ENCODE measurements around the gene KLRG1.

The KLRG1 gene

DNA sequence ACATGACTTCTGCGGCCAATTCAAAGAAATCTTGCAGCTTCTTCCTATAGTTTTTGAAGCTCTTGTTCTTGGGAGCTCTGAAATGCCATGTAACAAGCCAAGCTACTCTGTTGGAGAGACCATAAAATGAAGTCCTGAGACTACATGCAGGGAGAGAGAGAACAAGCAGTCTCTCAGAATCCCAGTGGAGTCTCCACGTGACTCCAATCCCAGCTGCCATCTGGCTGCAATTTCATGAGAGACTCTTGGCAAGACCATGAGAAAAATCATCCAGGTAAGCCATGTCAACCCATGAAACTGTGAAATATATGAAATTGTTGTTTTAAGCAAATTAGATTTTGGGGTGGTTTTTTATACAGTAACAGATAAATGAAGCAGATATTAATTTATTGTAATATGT, 54.4 kb downstream of the KLRG1 start:
- ATAC-seq = no peak
- DNase-seq = no peak

DNA sequence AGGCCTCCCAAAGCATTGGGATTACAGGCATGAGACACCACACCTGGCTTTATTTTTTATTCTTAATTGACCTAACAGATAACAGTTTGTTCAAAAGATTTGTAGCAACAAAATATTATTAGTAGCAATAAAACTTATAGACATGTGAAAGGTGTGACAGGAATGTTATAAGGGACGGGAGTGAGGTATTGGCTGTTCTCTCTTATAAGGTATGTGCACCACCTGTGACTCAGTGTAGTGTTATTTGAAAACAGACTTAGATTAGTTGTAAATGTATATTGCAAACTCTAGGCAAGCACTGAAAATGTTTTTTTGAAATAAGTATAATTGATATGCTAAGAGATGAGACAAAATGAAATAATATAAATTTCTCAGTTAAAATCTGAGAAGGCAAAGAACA, 57.8 kb downstream of the KLRG1 start:
- DNase-seq (no peak), ATAC-seq (no peak)

DNA sequence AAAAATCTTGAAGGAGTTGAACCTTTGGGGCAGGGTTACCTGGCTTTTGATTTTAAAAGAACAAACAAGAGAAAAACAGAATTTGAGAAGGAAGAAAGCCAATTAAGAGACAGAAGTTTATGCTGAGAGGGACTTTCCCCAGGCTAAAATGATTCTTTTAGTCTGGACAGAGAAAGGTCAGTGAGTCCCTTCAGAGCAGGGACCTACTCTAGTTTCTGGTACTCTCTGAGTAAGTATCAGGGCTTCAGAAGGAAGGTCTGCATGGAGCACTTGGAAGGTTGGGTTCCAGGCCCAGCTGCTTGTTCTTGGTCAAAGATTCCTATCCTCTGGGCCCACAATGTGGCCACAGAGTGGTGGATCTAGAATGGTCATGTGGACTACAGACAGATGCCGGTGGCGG, 59.6 kb downstream of the KLRG1 start:
- DNase-seq (no peak), ATAC-seq (no peak)

DNA sequence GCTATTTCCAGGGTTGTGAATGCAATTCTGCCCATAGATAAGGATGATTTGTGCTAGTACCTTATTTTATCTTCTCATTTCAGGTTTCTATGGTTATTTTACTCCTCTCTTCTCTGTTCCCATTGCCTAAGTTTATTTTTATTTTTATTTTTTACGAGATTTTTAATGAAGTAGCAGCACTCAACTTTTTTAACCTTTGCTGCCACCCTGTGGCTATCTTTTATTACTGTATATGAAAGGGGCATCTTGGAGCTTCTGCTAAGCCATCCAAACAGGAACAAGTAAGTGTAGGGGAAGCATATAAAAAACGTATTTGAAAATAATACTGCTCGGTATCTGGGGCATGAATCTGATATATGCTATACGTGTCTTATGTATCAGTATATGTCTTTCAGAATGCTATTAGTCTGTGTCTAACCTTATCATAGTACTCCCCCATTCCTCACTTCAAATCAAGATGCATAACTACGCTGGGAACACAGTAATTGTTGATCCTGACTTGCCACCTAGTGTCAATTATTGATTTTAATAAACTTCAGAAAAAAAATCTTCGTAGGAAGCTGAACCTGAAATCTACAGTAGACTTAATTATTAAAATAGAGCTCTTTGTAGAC, 60.3 kb downstream of the KLRG1 start:
- ATAC-seq (peak; percentile 77), DNase-seq (no peak)

DNA sequence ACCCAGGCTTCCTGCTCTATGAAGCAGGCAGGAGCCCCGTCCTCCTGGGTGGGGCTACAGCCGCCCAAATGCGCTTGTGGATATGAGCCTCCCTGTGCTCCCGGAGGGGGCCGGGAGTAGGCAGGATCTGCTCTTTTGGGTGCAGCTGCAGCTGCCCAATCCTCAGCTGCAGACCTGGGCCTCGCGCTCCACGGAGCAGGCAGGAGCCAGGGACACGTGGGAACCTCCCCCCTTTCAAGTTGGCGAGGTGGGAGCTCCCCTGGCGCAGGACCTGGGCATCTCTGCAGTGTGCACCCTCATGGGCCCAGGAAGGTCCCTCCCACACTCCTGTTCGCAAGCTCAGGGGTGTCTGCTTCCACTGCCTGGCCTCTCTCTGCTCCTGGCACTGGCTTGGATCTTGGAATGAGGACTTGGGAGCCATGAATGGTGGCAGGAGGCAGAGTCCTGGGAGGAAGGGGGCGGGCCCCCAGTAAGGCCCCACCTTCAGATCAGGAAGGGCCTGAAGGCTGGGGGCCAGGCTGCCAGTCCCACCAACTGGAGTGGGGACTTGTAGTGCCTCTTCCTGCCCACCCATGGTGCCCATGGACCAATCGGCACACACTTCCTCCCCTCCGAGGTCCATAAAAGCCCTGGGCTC, 61.3 kb downstream of the KLRG1 start:
- no peak for ATAC-seq
- DNase-seq = no peak

DNA sequence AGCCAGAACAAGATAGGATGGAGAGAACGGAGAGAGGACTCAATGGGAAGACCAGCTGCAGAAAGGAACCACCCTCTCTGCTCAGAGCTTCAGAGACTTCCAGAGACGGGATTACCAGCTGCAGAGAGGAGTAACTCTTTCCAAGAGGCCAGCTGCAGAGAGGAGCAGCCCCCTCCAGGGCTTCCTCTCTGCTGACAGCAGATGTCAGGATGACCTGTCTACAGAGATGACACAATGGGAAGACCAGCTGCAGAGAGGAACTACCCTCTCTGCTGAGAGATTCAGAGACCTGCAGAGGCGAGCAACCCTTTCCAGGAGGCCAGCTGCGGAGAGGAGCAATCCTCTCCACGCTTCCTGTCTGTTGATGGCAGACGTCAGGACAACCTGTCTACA, 61.8 kb downstream of the KLRG1 start:
- ATAC-seq (no peak), DNase-seq (no peak)

DNA sequence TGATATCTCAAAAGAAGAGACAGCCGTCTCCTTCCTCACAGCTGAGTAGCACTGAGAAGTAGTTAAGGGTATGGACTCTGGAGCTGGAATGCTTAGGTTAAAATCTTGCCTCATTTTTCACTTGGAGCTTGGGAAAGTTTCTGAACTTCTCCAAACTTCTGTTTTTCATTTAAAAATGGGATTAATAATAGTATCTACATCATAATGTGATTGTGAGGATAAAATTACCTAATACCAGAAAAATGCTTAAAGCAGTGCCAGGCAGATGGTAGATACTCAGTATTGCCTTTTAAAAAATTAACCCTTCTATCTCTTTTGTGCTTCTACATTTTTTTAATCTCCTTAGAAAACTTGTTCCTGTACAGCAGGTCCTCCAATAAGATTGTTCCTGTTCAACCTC, 63.3 kb downstream of the KLRG1 start:
- ATAC-seq = no peak

More for the DNA sequence above, 63.3 kb downstream of the KLRG1 start:
- no peak for DNase-seq

All from stimulated activated naive CD8-positive, alpha-beta T cell treated with anti-CD3 and anti-CD28 coated beads, Interleukin-15, Interleukin-2, amounts not matched to agents 100 U/mL and 50 U/mL, for 24 hours (primary cell).